ENCODE data around the gene PCSK6.

DNA sequence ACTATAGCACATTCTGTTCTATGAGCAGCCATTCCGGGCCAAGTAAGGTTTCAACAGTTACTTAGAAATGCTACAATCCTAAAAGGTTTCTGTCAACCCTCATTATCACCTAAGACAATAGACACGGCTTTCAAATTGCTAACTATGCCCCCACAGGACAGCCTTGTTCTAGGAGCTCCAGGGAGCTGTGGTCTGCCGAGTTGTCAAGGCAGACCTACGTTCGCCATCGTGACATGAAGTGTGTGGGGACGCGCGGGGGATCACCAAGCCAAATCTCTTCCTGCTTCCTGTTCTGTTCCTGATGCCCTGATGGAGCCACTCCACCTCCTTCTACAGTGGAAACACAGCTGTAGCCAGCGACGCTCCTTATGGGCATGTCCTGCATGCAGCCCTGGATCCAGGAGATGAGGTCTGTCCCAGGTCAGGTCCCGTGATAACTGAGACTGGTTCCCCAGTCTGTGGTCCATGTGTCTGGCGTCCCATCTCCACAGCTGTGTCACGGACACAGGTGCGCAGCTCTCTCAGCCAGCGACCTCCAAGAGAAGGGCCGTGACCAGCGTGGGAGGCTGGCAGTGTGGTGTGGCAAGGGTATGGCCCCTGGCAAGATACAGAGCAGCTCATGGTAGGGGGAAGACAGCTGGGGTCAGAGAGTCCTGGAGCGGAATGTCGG is 82.8 kb downstream of the PCSK6 start:
- TF ChIP-seq POLR2AphosphoS5 (IDR thresholded peaks at IDR 0.05) (no peak), EP300 (IDR thresholded peaks at IDR 0.05) (no peak), POLR2A (IDR thresholded peaks at IDR 0.05) (no peak)
- TF ChIP-seq, protein P1, sequence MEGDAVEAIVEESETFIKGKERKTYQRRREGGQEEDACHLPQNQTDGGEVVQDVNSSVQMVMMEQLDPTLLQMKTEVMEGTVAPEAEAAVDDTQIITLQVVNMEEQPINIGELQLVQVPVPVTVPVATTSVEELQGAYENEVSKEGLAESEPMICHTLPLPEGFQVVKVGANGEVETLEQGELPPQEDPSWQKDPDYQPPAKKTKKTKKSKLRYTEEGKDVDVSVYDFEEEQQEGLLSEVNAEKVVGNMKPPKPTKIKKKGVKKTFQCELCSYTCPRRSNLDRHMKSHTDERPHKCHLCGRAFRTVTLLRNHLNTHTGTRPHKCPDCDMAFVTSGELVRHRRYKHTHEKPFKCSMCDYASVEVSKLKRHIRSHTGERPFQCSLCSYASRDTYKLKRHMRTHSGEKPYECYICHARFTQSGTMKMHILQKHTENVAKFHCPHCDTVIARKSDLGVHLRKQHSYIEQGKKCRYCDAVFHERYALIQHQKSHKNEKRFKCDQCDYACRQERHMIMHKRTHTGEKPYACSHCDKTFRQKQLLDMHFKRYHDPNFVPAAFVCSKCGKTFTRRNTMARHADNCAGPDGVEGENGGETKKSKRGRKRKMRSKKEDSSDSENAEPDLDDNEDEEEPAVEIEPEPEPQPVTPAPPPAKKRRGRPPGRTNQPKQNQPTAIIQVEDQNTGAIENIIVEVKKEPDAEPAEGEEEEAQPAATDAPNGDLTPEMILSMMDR (IDR thresholded peaks at IDR 0.05), result no peak

Data from gastroesophageal sphincter (tissue), 3 donors.